PC-9 (cell line): ENCODE results near the gene PLPP1. TPM values are rescaled to one million over a fixed set of nuclear protein-coding genes. Genes with fewer than 3 reads are reported as not detected.

Experiments
- Bru-seq: library from RNA; stranded (reverse); fragments of 400-500 nt; gene quantifications from one replicate; lab custom pipeline; 2021; lab: Mats Ljungman, UMichigan
- BruChase-seq, 2 experiments: library from RNA; stranded (reverse); fragments of 400-500 nt; gene quantifications; one replicate each; lab custom pipeline; 2021; lab: Mats Ljungman, UMichigan
- BruUV-seq: library from RNA; stranded (reverse); fragments of 400-500 nt; replicated peaks from 2 replicates; lab custom pipeline; 2021; lab: Mats Ljungman, UMichigan
- CTCF ChIA-PET: fragments of 300-600 bp; sonication (Branson Sonifier 250); formaldehyde crosslinking; loops from one replicate; lab custom pipeline; 2022; ENCODE audit warnings: antibody characterized with exemption; lab: Charles Lee
- POLR2A ChIA-PET: fragments of 300-600 bp; sonication (Branson Sonifier 250); formaldehyde crosslinking; loops from one replicate; lab custom pipeline; 2022; ENCODE audit warnings: antibody characterized with exemption; ENCODE audit not compliant: unreplicated experiment; lab: Charles Lee
- DNase-seq, 2 experiments: peaks; one replicate each; pipeline versions ENCODE4 v3.0.0 to v3.0.0-alpha.2; 2015 to 2022; ENCODE audit warnings: mixed read lengths in 1 of 2
- H2AFZ ChIP-seq: fragments of 200-600 bp; sonication (generic); 2 replicates; pipeline ENCODE4 v1.8.1; 2017; ENCODE audit warnings: antibody characterized with exemption
- H3F3A ChIP-seq: fragments of 200-600 bp; sonication (generic); 2 replicates; pipeline ENCODE4 v1.8.1; 2017; ENCODE audit warnings: antibody characterized with exemption, mild to moderate bottlenecking, low read depth; ENCODE audit not compliant: insufficient read depth
- H3K27ac ChIP-seq: fragments of 200-600 bp; sonication (generic); 2 replicates; pipeline ENCODE4 v1.6.1; 2016; ENCODE audit warnings: mixed run types
- H3K27me3 ChIP-seq: fragments of 200-600 bp; sonication (generic); 2 replicates; pipeline ENCODE4 v1.6.1; 2016; ENCODE audit warnings: low read depth, mixed run types; ENCODE audit not compliant: insufficient read depth
- H3K36me3 ChIP-seq: fragments of 200-600 bp; sonication (generic); 2 replicates; pipeline ENCODE4 v1.6.1; 2016; ENCODE audit warnings: low read depth, mixed run types
- H3K4me1 ChIP-seq: fragments of 200-600 bp; sonication (generic); replicated peaks from 2 replicates; pipeline ENCODE4 v1.6.1; 2016; ENCODE audit warnings: mixed run types; ENCODE audit not compliant: insufficient read depth
- H3K4me2 ChIP-seq: fragments of 200-600 bp; sonication (generic); 2 replicates; pipeline ENCODE4 v1.6.1; 2017; ENCODE audit warnings: mixed run types
- H3K4me3 ChIP-seq: fragments of 200-600 bp; sonication (generic); 2 replicates; pipeline ENCODE4 v1.6.1; 2016; ENCODE audit warnings: mixed run types
- H3K79me2 ChIP-seq: fragments of 200-600 bp; sonication (generic); 2 replicates; pipeline ENCODE4 v1.6.1; 2017; ENCODE audit warnings: low read depth, mixed run types
- H3K9me2 ChIP-seq: fragments of 200-600 bp; sonication (generic); 2 replicates; pipeline ENCODE4 v1.8.1; 2017; ENCODE audit warnings: mild to moderate bottlenecking; ENCODE audit not compliant: insufficient read depth
- H3K9me3 ChIP-seq: fragments of 200-600 bp; sonication (generic); 2 replicates; pipeline ENCODE4 v1.8.1; 2016; ENCODE audit warnings: low read depth; ENCODE audit not compliant: insufficient read depth
- H4K20me1 ChIP-seq: fragments of 200-600 bp; sonication (generic); 2 replicates; pipeline ENCODE4 v1.8.1; 2017; ENCODE audit not compliant: insufficient read depth
- EZH2 ChIP-seq: fragments of 200-600 bp; sonication (generic); IDR thresholded peaks from 2 replicates; pipeline ENCODE4 v1.8.0; 2017; ENCODE audit warnings: antibody characterized with exemption, low read depth
- intact Hi-C: fragments of 100-400 bp; cut with micrococcal nuclease; formaldehyde crosslinking; loops from one replicate; pipeline ENCODE4 v1.10.0; 2022; ENCODE audit not compliant: unreplicated experiment
- long read RNA-seq: library from polyadenylated mRNA; stranded (forward); transcript quantifications from one replicate; pipeline ENCODE4 v2.0.0, GENCODE V29; 2022
- total RNA-seq: library from RNA; stranded (reverse); gene quantifications from 2 replicates; pipeline ENCODE4 v1.2.3, GENCODE V29; 2021
- TF ChIP-seq, protein P1 (sequence below): fragments of 200-600 bp; sonication (generic); conservative IDR thresholded peaks from 2 replicates; pipeline ENCODE4 v1.6.1; 2017; ENCODE audit warnings: mixed run types, antibody characterized with exemption, mild to moderate bottlenecking, moderate library complexity

Gene PLPP1
- total RNA-seq: 12.2 and 18.4 TPM in 2 replicates
- Bru-seq, nascent RNA: percentile 60 among the genes with signal in this experiment
- percentile 60 among the genes with signal in this experiment for BruChase-seq, experiment 1, labeled RNA remaining after a 2-hour chase
- BruChase-seq, experiment 2, labeled RNA remaining after a 6-hour chase: percentile 48 among the genes with signal in this experiment
- long read RNA-seq, transcript PLPP1-202 (6 exons, 1,597 nt): major isoform, 30 of 37 reads
- long read RNA-seq, partial matches to known transcripts: 0 of 37 reads
- long read RNA-seq, other reads (novel, unspliced or antisense): 6 of 37 reads

DNA sequence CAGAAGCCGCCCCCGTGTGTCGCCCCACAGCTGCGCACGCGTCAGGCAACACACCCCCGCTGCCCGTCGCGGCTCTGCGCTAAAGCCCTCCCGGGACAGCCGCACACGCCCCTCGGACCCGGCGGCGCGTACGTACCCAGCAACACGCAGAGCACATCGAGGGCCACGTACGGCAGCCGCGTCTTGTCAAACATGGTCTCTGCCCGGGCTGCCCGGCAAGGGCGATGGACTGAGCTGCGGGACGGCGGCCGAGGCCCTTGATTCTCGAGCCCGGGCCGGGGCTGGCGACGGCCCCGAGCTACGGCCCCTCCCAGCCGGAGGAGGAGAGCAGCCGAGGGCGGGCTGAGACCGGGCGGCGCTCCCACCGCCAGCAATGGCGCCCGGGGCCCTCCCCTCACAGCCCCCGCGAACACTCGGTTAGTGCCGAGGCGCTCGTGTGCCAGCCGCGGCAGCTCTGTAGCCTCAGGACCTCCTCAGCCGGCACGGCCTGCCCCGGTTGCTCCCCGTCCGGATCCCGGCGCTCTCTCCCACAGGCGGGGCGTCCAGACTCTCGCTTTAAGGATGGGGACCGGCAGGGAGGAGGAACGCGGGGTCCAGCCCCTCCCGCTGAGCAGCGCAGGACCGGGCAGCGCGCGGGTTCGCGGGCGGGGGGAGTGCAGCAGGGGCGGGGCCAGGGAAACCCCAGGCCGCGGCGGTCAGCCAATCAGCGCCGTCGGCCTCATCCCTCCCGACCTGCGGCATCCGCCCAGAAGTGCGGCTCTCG lies at the start of gene PLPP1:
PLPP1 (minus strand) TSS at position 529 of the 763 bp plus-strand sequence; CDS start at position 194, 335 bp downstream.
- H4K20me1 ChIP-seq: no peaks in the 10 kb centered on the region
- no peaks in the 10 kb centered on the region for H3K36me3 ChIP-seq
- H3K27ac ChIP-seq: peak within 1 kb of the TSS; percentile 45
- peaks cover 11% of the 10 kb centered on the region for H3K79me2 ChIP-seq
- H3K4me1 ChIP-seq: peaks cover 14% of the 10 kb centered on the region; the same call in 1 of the 2 replicates
- peaks cover 10% of the 10 kb centered on the region; the same call in 1 of the 2 replicates for H3F3A ChIP-seq
- TF ChIP-seq EZH2: no peak
- TF ChIP-seq, protein P1, sequence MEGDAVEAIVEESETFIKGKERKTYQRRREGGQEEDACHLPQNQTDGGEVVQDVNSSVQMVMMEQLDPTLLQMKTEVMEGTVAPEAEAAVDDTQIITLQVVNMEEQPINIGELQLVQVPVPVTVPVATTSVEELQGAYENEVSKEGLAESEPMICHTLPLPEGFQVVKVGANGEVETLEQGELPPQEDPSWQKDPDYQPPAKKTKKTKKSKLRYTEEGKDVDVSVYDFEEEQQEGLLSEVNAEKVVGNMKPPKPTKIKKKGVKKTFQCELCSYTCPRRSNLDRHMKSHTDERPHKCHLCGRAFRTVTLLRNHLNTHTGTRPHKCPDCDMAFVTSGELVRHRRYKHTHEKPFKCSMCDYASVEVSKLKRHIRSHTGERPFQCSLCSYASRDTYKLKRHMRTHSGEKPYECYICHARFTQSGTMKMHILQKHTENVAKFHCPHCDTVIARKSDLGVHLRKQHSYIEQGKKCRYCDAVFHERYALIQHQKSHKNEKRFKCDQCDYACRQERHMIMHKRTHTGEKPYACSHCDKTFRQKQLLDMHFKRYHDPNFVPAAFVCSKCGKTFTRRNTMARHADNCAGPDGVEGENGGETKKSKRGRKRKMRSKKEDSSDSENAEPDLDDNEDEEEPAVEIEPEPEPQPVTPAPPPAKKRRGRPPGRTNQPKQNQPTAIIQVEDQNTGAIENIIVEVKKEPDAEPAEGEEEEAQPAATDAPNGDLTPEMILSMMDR: no peak
- CTCF ChIA-PET: no interaction called here
- BruUV-seq: no TSS peak
- POLR2A ChIA-PET: interaction anchor here (0.6 kb wide), 3 partner anchors 42 to 95 kb away, joined by 4 read pairs; no protein-coding TSS in a partner anchor
- H3K4me2 ChIP-seq: peak within 1 kb of the TSS; percentile 90
- intact Hi-C loops: loop anchor here (2.0 to 10.0 kb wide), 3 partner anchors 66 to 158 kb away; no protein-coding TSS in a partner anchor
- H3K9me3 ChIP-seq: no peaks in the 10 kb centered on the region
- no peaks in the 10 kb centered on the region for H3K9me2 ChIP-seq
- H3K4me3 ChIP-seq: peak within 1 kb of the TSS; percentile 95
- H2AFZ ChIP-seq: peak within 1 kb of the TSS; percentile 85
- DNase-seq: peak; percentile 72 to 92
- H3K27me3 ChIP-seq: no peaks in the 10 kb centered on the region

DNA sequence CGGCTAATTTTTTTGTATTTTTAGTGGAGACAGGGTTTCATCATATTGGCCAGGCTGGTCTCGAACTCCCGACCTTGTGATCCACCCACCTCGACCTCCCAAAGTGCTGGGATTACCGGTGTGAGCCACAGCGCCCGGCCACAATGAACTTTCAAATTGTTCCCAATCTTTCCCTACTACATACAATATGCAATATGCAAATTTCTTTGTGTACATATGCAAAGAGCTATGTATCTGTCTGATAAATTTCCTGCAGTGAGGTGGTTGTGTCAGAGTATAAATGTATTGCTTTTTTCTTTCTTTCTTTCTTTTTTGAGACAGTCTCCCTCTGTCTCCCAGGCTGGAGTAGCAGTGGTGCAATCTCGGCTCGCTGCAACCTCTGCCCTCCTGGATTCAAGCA lies 48.8 kb upstream of the PLPP1 start:
- no peaks in the 10 kb centered on the region; the same call in 1 of the 2 replicates for H3K9me3 ChIP-seq
- TF ChIP-seq, protein P1: no peak
- TF ChIP-seq EZH2: no peak
- no peak overlapping the region for H3K4me3 ChIP-seq
- intact Hi-C loops: no loop called here
- CTCF ChIA-PET: no interaction called here
- no peak overlapping the region for H3K4me2 ChIP-seq
- no peaks in the 10 kb centered on the region for H3K9me2 ChIP-seq
- no peak overlapping the region for H3K27ac ChIP-seq
- no peak for DNase-seq
- H2AFZ ChIP-seq: no peak overlapping the region
- no peaks in the 10 kb centered on the region for H4K20me1 ChIP-seq
- H3K79me2 ChIP-seq: no peaks in the 10 kb centered on the region
- H3K27me3 ChIP-seq: no peaks in the 10 kb centered on the region
- H3K36me3 ChIP-seq: no peaks in the 10 kb centered on the region
- no TSS peak for BruUV-seq
- H3F3A ChIP-seq: no peaks in the 10 kb centered on the region
- no peaks in the 10 kb centered on the region for H3K4me1 ChIP-seq
- POLR2A ChIA-PET: no interaction called here

DNA sequence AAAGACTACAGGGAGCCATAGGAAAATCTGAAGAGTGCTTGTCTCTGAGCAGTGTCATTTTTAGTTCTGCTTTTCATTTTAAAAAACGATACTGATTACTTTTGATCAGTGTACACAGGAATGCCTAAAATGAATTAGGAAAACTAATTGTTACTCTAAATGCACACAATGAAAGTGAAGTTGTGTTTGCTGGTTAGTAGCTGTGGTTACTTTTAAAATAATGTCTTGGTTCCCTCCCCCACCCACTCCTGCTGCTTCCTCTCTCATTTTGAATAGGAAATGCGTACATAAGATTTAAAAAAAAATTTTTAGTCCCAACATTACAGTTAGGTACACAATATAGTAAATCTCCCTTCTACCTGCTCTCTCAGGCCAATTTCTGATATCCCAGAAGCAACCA lies 47.5 kb upstream of the PLPP1 start:
- CTCF ChIA-PET: no interaction called here
- intact Hi-C loops: no loop called here
- DNase-seq: no peak

More for the DNA sequence above, 47.5 kb upstream of the PLPP1 start:
- 0 out of 2 replicates have a peak, but pooled peaks cover 2% of the 10 kb centered on the region for H3K4me1 ChIP-seq
- POLR2A ChIA-PET: no interaction called here
- no peak overlapping the region for H3K4me2 ChIP-seq
- no peaks in the 10 kb centered on the region for H4K20me1 ChIP-seq
- no peaks in the 10 kb centered on the region for H3K9me2 ChIP-seq
- no peaks in the 10 kb centered on the region for H3K36me3 ChIP-seq
- no peak overlapping the region for H3K27ac ChIP-seq
- H2AFZ ChIP-seq: no peak overlapping the region
- BruUV-seq: no TSS peak
- H3K27me3 ChIP-seq: no peaks in the 10 kb centered on the region
- H3K9me3 ChIP-seq: no peaks in the 10 kb centered on the region; the same call in 1 of the 2 replicates
- no peak overlapping the region for H3K4me3 ChIP-seq
- H3K79me2 ChIP-seq: no peaks in the 10 kb centered on the region
- no peak for TF ChIP-seq EZH2
- TF ChIP-seq, protein P1: no peak
- no peaks in the 10 kb centered on the region for H3F3A ChIP-seq
